GM18907 (cell line): ENCODE measurements around the gene NOM1.

Experiments used
- ATAC-seq: cut with Tn5 transposase; IDR thresholded peaks from one replicate; pipeline ENCODE4 v1.9.1; 2021; ENCODE audit warnings: mild to moderate bottlenecking, moderate library complexity; ENCODE audit not compliant: unreplicated experiment

NOM1 gene

DNA sequence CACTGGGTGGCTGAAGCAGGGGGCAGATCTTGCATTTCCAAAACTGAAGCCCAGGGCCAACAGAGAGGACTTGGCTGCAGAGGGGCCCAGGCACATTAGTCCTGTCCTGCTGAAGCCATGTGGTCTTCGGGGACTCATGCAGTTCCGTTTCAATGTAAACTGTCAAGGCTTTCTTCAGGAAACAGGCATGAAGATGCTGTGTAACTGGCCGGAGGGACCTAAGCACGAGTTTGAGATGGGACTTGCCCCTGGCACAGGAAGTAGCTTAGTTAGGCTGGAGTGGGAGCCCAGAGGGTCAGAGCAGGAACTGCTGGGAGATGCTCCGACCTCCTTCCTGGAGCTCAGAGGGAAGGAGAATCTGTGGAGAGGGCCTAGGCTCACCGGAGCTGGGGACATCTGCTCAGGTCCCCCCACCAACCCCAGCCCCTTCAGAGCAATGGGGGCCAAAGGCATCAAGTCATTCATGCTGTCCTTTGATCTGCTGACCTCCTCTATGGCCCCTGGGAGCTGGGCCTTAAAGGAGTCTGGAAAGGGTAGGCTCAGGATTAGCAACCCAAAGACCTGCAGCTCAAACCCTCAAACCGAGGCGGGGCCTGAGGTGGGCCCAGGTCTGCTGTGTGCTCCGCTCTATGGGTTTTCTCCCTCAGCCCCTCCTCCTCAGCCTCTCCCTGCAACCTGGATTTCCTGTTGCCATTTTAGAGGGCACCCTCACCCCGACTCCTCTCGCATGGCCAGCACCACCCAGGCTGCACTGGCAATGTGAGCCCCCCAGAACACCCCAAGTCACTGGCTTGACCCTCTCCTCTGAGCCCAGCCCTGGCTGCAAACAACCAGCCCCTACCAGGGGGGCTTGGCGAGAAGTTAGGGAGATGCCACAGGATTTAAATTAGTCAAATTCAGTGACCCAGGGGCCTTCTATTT is 65.4 kb downstream of the NOM1 start:
- ATAC-seq = no peak

DNA sequence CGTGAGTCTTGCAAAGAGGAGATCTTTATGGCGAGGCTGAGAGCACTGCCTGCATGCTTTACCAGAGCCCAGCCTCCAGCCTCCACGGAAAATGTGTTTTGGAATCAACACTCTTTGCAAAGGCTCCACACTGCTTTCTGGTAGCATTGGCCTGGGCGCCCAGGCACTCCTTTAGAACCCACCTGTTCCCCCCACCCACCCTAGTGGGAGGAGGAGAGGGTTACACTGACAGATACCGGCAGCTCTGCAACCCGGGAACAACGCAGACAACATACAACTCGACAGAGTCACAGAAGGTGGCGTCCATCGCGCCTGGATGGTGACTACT is 66.5 kb downstream of the NOM1 start:
- ATAC-seq = peak; percentile 12

DNA sequence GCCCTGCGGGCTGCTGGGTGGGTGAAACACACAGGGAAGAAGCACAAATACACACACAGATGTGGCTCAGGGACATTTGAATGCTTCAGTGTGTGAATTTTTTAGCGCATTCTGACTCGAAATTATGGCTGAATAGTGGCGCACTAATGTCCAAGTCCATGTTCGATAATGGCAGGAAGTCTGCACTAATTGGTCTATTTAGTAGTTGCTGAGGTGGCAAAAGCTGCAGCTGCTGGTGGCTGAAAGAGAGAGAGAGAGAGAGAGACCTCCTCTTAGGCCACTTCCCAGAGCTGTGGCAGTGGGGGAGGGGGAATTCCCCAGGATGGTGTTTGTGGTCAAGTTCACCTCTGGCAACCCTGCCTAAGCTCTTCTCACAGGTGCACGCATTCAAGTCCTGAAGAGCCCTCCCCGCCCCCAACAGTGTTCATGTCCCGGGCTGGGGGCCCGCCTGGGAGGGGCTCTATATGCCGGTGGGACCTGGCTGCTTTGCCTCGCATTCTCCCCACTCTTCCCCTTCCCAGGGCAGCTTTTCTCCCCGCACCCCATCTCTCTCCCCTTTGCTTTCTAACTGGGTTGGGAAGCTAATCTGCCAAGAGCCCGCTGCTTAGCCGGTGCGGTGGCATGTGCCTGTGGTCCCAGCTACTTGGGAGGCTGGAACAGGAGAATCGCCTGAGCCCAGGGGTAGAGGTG is 67.0 kb downstream of the NOM1 start:
- ATAC-seq = peak; percentile 69

DNA sequence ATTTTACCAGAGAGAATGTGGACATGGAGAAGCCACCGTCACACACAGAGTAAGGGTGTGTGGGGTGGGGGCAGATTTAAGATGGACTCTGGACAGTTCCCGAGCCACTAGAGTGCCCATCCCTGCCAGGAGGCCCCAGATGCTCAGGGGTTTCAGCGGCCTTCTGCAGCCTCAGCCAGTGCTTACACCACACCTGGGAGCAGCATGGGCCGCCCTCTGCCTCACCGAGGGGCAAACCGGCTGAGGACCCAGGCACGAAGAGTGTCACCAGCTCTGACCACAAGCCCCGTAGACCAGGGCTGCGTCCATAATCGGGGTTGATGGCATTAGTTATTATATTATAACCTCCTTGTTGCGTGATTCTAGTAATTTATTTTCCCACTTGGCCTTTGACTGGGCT is 67.6 kb downstream of the NOM1 start:
- no peak for ATAC-seq

DNA sequence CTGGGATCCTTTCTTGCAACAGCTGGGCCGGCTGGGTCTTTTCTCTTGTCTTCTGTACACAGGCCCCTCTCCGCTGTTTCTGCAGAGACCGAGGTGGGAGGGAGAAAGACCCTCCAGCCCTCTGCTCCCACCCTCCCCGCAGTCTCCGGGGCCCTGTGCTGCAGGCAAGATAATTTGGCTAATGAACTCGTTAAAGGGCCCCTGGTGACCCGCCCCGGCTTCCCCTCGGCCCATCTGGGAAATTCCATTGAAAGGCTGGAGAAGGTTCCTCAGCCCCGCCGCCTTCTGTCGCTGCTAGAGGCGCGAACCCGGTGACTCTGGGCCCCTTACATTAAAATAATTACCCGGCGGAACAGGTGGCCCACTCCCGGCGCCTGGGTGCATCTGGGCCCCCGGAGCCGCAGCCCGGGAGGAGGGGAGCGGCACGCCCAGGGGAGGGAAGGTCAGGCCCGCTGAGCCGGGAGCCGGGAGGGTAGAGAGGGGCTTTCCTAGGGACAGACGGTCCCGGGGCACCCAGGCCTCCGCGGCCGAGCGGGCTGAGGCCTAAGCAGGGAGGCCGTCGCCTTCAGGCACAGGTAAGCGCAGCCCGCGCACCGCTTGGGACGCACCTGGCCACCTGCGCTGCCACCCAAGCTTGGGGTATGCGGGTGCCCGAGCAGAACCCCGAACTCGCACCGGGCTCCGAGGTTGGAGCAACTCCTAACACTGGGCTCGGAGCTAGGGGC is 68.3 kb downstream of the NOM1 start:
- no peak for ATAC-seq

DNA sequence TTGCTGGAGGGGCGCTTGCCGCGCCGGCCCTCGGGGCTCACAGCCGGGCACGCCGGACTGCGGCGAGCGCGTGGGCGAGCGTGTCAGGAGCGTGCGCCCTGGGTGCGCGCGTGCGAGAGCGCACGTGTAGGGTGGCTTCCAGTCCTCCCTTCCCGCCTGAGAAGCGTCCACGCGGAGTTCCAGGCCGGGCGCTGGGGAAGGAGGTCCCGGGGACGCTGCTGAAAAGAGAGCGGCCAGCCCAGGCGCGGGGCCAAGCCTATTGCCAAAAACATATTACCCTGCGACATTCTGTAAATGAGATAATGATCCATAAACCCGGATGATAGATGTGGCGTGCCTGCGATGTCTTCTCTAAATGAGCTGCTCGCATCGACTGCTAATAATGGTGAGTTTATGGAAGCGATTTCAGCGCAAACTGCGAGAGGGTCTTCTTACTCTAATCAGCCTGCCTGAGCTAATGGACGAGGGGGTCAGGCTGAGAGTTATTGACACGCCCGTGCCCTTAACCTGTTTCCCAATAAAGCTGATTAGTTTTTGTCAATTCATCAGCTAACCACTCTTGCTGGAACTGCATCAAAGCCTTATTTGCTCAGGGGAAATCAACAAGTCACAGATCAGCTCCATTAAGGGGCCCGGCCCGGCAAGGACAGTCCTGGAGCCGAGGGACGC is 69.0 kb downstream of the NOM1 start:
- no peak for ATAC-seq

DNA sequence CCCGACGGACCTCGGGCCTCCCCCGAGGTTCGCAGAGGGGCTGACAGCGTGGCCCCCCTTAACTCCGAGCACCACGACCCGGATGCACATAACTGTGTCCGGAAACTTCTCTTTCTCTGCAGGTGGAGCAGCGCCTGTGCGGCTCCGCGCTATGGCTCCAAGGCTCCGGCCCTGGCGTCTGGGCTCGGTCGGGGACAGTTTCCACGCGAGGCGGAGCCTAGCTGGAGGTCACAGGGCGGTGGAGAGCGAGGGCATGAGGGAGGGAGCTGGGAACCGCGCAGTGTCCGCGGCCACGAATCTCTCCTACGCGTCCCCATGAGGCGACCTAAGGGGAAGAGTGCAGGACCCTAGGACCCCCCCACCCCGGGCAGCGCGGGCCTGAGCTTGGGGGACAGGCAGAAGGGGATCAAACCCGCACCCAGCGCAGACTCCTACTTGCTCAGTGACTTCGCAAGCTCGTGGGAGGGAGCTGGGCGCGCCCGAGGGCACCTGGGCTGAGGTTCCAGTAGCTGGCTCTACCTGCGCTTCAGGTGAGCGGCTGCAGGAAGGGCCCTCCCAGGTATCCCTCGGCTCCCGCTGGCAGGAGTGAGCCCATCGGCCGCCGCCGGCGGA is 69.6 kb downstream of the NOM1 start:
- ATAC-seq = no peak

DNA sequence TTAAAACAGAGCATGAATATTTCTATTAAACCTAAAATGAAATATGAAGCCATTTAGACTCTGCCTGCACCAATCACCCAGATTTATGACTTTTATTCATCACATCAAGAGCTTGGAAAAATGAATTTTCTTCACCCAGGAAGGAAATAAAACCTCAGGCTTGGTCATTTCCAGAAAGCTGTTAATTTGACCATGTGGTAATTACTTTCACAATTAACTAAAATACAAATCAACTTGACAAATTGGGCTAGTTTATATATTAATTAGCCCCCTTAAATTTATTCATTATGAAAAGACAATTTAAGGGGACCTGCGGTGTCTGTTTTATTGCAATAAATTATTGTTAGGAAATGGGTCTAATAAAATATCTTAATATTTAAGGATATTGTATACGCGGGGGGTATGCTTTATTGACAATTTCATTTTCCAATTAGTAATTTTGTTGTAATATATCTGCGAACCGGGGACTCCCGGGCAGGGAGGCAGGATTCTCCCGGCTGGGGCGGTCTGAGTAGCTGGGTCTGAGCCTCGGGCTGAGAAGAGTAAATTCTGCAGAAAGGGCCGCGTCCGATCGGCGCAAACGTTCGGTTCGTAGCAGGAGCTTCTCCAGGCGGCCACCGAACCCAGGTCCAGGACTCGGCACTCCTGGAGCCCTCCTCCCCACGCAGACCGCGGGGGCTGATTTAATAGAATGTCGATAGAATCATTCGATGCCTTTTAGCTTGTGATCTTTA is 70.4 kb downstream of the NOM1 start:
- no peak for ATAC-seq

DNA sequence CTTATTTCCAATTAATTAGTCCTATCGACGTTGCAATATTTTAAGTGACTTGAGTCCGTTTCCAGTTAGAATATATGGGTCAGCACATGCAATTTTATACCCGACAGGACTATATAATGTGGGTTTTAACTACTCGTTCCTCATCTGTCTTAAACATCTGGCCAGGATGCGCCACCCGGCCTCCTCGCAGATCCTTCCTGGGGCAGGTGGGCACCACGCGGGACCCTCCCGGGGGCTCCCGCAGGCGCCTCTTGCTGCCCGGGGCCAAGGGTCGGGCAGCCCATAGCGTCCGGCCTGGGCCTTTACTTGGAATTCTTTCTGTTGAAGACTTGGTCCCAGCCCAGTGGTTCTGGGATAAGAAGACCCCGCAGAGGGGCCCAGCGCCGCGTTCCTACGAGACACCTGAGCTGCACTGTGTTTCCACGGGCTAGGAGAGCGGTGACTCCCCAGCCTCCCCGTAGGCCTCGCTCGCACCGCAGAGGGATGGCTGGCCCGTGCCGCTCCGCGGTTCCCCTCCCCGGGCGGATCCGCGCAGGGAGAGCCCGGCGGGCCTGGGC is 71.1 kb downstream of the NOM1 start:
- ATAC-seq = no peak

DNA sequence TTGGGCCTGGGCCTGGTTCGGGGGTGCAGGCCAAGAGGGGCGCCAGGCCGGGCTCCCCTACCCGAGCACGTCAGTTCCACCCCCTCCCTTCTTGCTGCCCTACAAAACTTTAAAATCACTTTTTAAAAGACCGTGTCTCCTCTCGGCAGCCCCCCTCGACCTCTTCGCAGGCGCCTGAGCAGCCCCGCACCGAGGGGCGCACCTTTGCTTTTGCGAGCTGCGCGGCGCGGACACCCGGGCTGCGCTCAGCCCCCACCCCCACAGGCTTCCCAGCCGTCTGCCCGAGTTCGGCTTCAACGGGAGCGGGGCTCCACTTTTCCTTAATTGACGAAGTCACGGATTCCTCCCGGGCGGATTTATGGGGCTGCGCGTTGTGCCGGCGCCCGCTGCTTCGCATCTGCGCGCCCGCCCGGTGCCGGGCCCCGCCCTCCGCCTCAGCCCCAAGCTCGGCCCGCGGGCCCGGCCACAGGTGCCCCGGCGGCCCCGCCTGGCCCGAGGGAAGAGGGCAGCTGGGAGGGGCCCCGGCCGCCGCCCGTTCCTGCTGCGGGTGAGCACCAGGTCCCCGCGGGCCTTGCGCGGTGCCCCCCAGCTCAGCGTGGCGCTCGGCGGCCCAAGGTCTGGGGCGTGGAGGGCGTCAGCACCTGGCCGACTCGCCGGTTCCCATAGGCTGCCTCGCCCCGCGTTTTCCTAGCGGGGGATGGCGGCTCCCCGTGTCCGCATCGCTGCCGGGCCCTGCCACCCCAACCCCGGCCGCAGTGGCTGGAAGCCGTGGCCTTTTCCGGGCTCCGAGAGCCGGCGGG is 71.8 kb downstream of the NOM1 start:
- ATAC-seq = no peak

DNA sequence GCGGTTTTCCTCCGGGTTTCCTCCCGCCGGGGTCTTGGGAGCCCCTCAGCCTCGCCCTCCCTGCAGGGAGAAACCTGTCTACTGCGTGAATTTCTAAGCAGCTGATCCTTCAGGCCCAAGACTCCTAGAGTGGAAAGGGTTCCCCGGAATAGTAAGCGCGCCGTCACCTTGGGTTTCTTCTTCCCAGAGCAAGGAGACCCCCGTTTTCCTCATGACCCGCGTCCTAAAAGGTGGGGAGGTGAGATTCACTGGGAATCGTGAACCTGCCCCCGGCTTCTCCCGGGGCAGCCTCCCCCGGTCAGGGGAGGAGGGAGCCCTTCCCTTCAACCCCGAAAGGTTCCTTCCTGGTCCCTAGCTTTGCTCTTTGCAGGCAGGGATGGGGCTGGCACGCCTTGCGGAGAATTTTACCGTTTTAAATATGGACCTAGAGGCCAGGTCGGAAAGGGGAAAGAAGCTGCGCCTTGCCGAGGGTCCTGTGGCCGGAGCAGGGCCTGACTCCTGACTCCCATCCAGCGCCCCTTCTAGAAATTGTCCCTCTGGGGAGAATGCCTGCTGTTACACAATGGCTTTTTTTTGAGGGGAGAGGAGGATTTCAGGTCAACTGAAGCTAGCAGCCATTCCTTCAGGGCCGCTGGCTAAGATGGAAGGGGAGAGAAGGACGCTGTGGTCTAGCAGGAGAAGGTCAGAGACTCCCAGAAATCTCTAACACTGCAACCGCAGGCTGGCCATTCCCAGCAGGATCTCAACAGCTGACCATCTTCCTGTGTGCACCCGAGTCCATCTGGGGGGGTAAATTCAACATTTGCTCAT is 72.6 kb downstream of the NOM1 start:
- ATAC-seq = no peak
